Epithelial cell of proximal tubule (primary cell): Measurements from ENCODE around the gene RETREG1. TPM values are rescaled to one million over a fixed set of nuclear protein-coding genes. Genes with fewer than 3 reads are reported as not detected.
A peak's percentile ranks its signal among the peaks of the same experiment; 100 is the strongest.

Experiments
- DNase-seq: peaks from one replicate; pipeline ENCODE4 v3.0.0-alpha.2; 2011; ENCODE audit warnings: low read depth
- H3K4me3 ChIP-seq: 2 replicates; pipeline ENCODE4 v1.5.1; 2011; ENCODE audit warnings: low read depth, mild to moderate bottlenecking, low read length
- CTCF ChIP-seq: conservative IDR thresholded peaks from 2 replicates; pipeline ENCODE4 v1.5.1; 2012; ENCODE audit warnings: low read depth, mild to moderate bottlenecking, low read length
- total RNA-seq: library from RNA; depleted of rRNA; stranded (reverse); fragments of >200 nt; gene quantifications from 2 replicates; pipeline ENCODE4 v1.2.3, GENCODE V29; 2015

RETREG1 gene, protein sequence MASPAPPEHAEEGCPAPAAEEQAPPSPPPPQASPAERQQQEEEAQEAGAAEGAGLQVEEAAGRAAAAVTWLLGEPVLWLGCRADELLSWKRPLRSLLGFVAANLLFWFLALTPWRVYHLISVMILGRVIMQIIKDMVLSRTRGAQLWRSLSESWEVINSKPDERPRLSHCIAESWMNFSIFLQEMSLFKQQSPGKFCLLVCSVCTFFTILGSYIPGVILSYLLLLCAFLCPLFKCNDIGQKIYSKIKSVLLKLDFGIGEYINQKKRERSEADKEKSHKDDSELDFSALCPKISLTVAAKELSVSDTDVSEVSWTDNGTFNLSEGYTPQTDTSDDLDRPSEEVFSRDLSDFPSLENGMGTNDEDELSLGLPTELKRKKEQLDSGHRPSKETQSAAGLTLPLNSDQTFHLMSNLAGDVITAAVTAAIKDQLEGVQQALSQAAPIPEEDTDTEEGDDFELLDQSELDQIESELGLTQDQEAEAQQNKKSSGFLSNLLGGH
- 6.4 and 17.5 TPM in 2 replicates for total RNA-seq

GRCh38 chr5:16616536-16617273 is at the start of gene RETREG1:
Gene RETREG1, minus strand, starts transcription at chr5:16616997. Its CDS starts 26 bp downstream, at chr5:16616971.
- peak; percentile 8 for TF ChIP-seq CTCF
- DNase-seq = no peak
- peak within 1 kb of the TSS; percentile 73 for H3K4me3 ChIP-seq

DNA sequence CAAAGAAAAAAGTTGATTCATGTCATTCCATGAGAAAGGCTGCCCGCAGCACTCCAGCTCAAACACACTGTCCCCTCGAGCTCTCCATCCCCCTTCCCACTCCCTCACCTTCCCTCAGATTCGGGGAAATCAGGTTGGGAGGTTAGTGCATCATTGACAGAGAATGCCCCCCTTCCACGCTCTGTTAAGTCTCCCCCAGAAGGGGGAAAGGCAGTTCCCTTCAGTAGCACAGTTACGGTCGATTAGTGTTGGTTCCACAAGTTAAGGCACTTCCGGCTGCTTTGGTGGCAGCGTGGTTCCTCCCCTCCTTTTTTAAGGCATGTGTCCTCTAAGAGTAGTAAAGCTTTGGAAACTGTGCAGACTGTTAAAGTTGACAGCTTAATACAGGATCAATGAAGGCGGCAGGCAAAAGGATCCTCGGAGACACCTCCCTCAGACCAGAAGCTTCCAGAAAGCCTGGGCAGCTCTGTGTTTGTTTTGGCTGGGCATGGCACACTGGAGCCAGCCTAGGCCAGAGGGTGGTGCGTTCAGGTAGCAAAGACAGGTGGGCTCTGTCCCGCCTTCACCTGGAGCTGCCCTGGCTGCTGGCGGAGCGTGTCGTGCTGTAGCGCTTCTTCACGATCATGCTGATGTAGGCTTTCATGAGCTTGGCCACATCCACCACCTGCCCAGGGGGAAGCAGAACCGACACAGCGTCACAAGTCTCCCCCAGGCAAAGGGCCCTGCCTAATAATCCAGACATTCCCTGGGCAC is 49.5 kb upstream of the RETREG1 start:
- no peak for TF ChIP-seq CTCF
- peak overlapping the region; percentile 33 for H3K4me3 ChIP-seq
- no peak for DNase-seq

DNA sequence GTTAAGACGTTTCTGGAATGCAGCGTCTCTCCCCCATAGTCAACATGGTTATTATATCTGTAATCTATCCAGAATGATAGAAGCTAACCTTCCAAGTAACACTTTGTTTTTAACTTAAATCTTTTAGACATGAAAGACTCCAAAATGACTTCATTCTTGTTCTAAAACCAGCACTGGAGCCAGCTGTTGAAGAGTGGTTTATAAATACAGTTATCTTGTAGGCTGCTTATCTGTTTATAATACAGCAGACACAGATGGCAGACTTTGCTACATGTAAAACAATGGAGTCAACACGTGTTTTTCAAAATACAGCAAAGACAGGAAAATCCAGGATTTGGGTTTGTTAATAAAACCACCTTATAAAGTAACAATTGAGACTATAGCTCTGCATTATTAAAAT is 48.8 kb upstream of the RETREG1 start:
- no peak for TF ChIP-seq CTCF
- DNase-seq = no peak
- H3K4me3 ChIP-seq = no peak overlapping the region

- no peak for TF ChIP-seq CTCF
- H3K4me3 ChIP-seq = no peak overlapping the region
- DNase-seq = no peak
Measured at GRCh38 chr5:16664368-16664767, 47.6 kb upstream of the RETREG1 start.

- H3K4me3 ChIP-seq = no peak overlapping the region
- TF ChIP-seq CTCF = no peak
- no peak for DNase-seq
Measured at GRCh38 chr5:16663840-16664239, 47.0 kb upstream of the RETREG1 start.

DNA sequence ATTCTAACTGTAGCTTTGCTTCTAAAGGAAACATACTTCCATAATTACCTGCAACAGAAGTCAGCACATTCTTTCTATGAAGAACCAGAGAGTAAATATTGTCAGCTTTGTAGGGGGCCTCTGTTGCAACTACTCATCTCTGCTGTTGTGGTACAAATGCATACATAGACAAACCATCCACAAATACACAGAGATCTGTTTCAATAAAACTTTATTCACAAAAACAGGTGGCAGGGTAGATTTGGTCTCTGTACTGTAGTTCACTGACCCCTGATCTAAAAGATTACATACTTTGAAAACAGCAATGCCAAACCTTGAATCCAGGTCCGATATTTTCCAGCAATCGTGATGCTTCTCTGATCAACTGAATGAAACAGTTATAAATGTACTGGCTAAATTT is 44.9 kb upstream of the RETREG1 start:
- TF ChIP-seq CTCF = no peak
- H3K4me3 ChIP-seq = no peak overlapping the region
- no peak for DNase-seq
